ENCODE data around the gene TCF4. TPM values are rescaled to one million over a fixed set of nuclear protein-coding genes. Genes with fewer than 3 reads are reported as not detected.

Gene TCF4
- total RNA-seq, 1 donor, result 84.6 TPM

DNA sequence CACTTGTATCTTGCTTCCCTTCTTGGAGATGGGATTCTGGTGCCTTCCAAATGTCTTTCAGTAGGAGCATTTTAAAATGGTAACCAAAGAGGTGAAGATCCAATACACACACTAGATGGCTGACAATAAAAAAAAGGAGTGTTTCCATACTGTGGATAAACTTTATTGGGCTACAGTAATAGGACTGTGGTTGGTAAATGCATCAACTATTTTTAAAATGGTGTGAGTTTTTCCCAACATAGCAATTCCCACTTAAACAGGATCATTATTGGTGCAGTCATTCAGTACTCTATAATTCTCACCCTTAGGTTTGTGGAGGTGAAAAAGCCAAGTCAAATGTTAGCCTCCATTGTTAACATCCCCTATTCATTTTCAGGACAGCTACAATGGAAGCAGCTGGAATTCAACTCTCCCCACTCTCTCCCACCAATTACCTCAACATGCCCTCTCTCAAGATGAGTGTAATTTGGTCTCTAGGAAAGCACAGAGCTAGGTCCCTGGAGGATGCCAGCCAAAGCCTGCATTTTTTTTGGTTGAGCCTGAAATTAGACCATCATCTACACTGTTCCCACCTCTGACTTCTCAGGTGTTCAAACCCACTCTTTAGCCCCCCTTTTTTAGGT is 273.3 kb downstream of the TCF4 start:
- no peak for DNase-seq (ENCODE audit: low read depth)
- no peak overlapping the region for H3K4me3 ChIP-seq (ENCODE audit: low read depth, low read length)
- TF ChIP-seq, protein P1, sequence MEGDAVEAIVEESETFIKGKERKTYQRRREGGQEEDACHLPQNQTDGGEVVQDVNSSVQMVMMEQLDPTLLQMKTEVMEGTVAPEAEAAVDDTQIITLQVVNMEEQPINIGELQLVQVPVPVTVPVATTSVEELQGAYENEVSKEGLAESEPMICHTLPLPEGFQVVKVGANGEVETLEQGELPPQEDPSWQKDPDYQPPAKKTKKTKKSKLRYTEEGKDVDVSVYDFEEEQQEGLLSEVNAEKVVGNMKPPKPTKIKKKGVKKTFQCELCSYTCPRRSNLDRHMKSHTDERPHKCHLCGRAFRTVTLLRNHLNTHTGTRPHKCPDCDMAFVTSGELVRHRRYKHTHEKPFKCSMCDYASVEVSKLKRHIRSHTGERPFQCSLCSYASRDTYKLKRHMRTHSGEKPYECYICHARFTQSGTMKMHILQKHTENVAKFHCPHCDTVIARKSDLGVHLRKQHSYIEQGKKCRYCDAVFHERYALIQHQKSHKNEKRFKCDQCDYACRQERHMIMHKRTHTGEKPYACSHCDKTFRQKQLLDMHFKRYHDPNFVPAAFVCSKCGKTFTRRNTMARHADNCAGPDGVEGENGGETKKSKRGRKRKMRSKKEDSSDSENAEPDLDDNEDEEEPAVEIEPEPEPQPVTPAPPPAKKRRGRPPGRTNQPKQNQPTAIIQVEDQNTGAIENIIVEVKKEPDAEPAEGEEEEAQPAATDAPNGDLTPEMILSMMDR (IDR thresholded peaks at IDR 0.05; ENCODE audit: insufficient read depth, low read depth, low read length), result no peak

DNA sequence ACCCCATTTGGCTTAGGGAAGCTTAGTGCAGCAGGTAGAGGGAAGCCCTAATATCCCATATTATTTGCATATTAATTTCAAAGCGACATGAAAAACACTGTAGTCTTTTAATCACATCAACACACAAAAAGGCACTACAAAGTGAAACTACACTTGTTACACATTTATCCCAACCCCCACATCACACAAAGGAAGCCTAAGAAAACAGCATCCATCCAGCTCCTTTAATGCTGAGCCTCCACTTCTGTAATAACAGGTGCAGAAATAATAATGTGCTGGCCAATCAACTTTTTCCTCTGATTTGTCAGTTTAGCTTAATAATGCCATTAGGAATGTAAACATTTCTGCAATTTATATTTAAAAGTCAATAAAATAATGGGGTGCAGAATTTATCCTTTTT is 274.0 kb downstream of the TCF4 start:
- TF ChIP-seq, protein P1 (IDR thresholded peaks at IDR 0.05; ENCODE audit: insufficient read depth, low read depth, low read length), result no peak
- no peak for DNase-seq (ENCODE audit: low read depth)
- H3K4me3 ChIP-seq (ENCODE audit: low read depth, low read length), result no peak overlapping the region

DNA sequence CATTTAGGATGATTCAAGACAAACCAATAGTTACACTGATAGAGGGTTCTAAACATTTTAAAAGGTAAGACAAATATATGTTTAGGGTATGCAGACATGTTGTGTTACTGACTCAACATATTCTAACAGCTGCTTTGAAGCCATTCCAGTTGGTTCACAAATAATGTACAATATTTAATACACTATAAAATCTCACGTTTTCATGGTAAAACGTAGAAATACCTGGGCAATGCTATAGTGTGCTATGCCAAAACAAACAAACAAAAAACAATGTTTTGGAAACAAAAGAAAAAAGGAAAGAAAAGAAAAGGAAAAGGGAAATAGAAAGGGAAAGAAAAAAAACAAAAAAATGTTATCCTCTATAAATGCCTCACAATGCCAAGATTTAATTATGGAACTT is 277.1 kb downstream of the TCF4 start:
- TF ChIP-seq, protein P1 (IDR thresholded peaks at IDR 0.05; ENCODE audit: insufficient read depth, low read depth, low read length), result no peak

DNA sequence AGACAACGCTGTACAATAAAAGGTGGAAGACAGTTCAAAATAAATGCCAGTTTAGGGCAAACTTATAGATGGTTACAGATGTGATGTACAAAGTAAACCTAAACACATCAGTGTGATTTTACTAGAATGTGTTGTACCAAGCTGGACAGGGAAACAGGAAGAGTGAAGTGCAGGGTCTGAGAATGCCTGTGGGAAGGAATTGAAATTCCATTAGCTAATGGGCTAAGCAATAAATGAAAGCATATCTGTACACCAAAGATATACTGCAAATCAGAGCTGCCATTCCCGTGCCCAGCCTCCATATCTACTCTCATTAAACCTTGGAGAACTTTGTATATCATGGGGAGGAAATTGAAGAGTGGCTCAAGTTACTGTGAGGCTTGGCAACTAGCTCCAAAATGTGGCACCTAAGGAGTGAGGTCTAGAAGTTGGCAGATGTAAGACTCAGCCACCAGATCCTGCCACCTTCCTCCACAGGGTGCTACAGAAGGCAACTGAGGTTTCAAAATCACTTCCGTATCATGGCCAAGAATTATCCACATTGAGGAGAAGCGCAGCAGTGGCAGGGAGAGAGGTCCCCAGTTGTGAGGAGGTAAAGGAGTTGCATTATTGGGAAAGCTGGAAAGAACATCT is 277.8 kb downstream of the TCF4 start:
- DNase-seq (ENCODE audit: low read depth), result peak; percentile 22
- H3K4me3 ChIP-seq (ENCODE audit: low read depth, low read length), result no peak overlapping the region
- TF ChIP-seq, protein P1 (IDR thresholded peaks at IDR 0.05; ENCODE audit: insufficient read depth, low read depth, low read length), result no peak

More for the DNA sequence above, 277.1 kb downstream of the TCF4 start:
- DNase-seq (ENCODE audit: low read depth), result no peak
- no peak overlapping the region for H3K4me3 ChIP-seq (ENCODE audit: low read depth, low read length)

DNA sequence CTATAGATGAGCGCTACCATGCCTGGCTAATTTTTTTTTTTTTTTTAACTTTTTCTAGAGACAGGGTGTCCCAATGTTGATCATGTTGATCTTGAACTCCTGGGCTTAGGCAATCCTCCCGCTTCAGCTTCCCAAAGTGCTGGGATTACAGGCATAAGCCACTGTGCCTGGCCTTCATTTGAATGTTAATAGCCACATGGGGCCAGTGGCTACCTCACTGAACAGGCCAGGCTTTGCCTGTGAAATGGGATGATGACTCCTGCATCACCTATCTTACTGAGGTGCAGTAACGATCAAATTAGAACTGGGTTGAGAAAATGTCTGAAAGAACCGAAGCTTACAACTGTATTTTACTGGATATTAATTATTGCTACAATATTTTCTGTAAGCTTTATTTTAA is 278.7 kb downstream of the TCF4 start:
- H3K4me3 ChIP-seq (ENCODE audit: low read depth, low read length), result no peak overlapping the region
- TF ChIP-seq, protein P1 (IDR thresholded peaks at IDR 0.05; ENCODE audit: insufficient read depth, low read depth, low read length), result no peak
- no peak for DNase-seq (ENCODE audit: low read depth)

DNA sequence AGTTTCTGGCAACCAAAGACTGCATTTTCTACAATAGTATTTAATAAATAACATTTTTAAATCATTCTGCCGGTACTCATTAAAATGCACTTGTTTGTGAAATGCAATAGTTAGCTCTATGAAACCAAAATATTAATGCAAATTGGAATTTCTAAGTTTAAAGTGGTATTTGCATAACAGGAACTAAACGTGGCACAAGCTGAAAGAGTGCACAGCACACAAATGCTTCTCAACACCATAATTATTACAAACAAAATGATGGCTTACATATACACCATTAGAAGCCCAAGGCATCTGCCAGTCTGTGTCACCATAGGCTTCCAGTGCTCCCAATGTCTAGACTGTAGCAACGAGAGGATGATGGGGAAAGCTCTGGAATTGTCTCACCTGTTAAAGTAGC is 280.5 kb downstream of the TCF4 start:
- H3K4me3 ChIP-seq (ENCODE audit: low read depth, low read length), result no peak overlapping the region
- TF ChIP-seq, protein P1 (IDR thresholded peaks at IDR 0.05; ENCODE audit: insufficient read depth, low read depth, low read length), result no peak
- DNase-seq (ENCODE audit: low read depth), result no peak
